GM19025 (cell line): Measurements from ENCODE around the gene JAKMIP3.

Experiments
- ATAC-seq: cut with Tn5 transposase; IDR thresholded peaks from one replicate; pipeline ENCODE4 v1.9.1; 2021; ENCODE audit warnings: mild to moderate bottlenecking, low read depth, moderate library complexity; ENCODE audit not compliant: unreplicated experiment

Gene JAKMIP3

GRCh38 chr10:132043861-132044695 is 21.7 kb upstream of the JAKMIP3 start:
- ATAC-seq = no peak

GRCh38 chr10:132044803-132045202 is 20.9 kb upstream of the JAKMIP3 start:
- no peak for ATAC-seq

GRCh38 chr10:132045324-132045723 is 20.4 kb upstream of the JAKMIP3 start:
- ATAC-seq = no peak

- no peak for ATAC-seq
Measured at GRCh38 chr10:132047575-132048293, 18.0 kb upstream of the JAKMIP3 start.

GRCh38 chr10:132048294-132048667 is 17.5 kb upstream of the JAKMIP3 start:
- ATAC-seq = no peak

GRCh38 chr10:132050191-132050590 is 15.6 kb upstream of the JAKMIP3 start:
- ATAC-seq = no peak

GRCh38 chr10:132052124-132052523 is 13.6 kb upstream of the JAKMIP3 start:
- ATAC-seq = no peak

GRCh38 chr10:132054564-132054963 is 11.2 kb upstream of the JAKMIP3 start:
- no peak for ATAC-seq

GRCh38 chr10:132055616-132056015 is 10.1 kb upstream of the JAKMIP3 start:
- ATAC-seq = no peak

GRCh38 chr10:132056663-132057062 is 9.1 kb upstream of the JAKMIP3 start:
- no peak for ATAC-seq

- ATAC-seq = no peak
Measured at GRCh38 chr10:132057191-132057681, 8.5 kb upstream of the JAKMIP3 start.

- no peak for ATAC-seq
Measured at GRCh38 chr10:132058111-132058745, 7.5 kb upstream of the JAKMIP3 start.

GRCh38 chr10:132058793-132059759 is 6.7 kb upstream of the JAKMIP3 start:
- no peak for ATAC-seq

- no peak for ATAC-seq
Measured at GRCh38 chr10:132059760-132060508, 5.8 kb upstream of the JAKMIP3 start.

GRCh38 chr10:132061030-132061429 is 4.7 kb upstream of the JAKMIP3 start:
- no peak for ATAC-seq

- no peak for ATAC-seq
Measured at GRCh38 chr10:132061465-132061864, 4.3 kb upstream of the JAKMIP3 start.

GRCh38 chr10:132062116-132062515 is 3.6 kb upstream of the JAKMIP3 start:
- ATAC-seq = no peak

GRCh38 chr10:132062641-132063390 is 2.9 kb upstream of the JAKMIP3 start:
- no peak for ATAC-seq

GRCh38 chr10:132063432-132063831 is 2.3 kb upstream of the JAKMIP3 start:
- ATAC-seq = no peak
